HEK293 (cell line): ENCODE measurements around the gene USP32.

Experiments used
- CTCF ChIA-PET: fragments of 350-600 bp; formaldehyde crosslinking; extraction: SDS; loops from one replicate; lab custom pipeline; 2021; ENCODE audit warnings: antibody characterized with exemption; lab: Yijun Ruan, JAX
- POLR2A ChIA-PET: fragments of 300-600 bp; formaldehyde crosslinking; extraction: SDS; loops from one replicate; lab custom pipeline; 2020; ENCODE audit warnings: antibody characterized with exemption, inconsistent platforms; lab: Yijun Ruan, JAX
- H3K27ac ChIP-seq: fragments of 200-500 bp; sonication (Bioruptor generic); 2 replicates; pipeline ENCODE4 v1.5.1; 2014; ENCODE audit warnings: low read depth, low read length, control low read depth, inconsistent platforms; ENCODE audit errors: extremely low read depth
- H3K36me3 ChIP-seq, 2 experiments: fragments of 200-500 bp in 1 of 2; sonication (Bioruptor generic) in 1 of 2; 1 replicate in 1 of 2; 2 replicates in 1 of 2; pipeline ENCODE4 v1.5.1; 2014 to 2017; ENCODE audit warnings: inconsistent platforms in 2 of 2, low read length in 2 of 2; ENCODE audit not compliant: control insufficient read depth in 2 of 2, insufficient read depth in 1 of 2
- H3K4me1 ChIP-seq: fragments of 200-500 bp; sonication (Bioruptor generic); 2 replicates; pipeline ENCODE4 v1.5.1; 2014; ENCODE audit warnings: mild to moderate bottlenecking, low read length, inconsistent platforms; ENCODE audit not compliant: control insufficient read depth, insufficient read depth
- H3K4me3 ChIP-seq: 2 replicates; pipeline ENCODE4 v1.5.1; 2011; ENCODE audit warnings: low read depth, mild to moderate bottlenecking, control low read depth, low read length, moderate library complexity
- H3K9me3 ChIP-seq: fragments of 200-500 bp; sonication (Bioruptor generic); 2 replicates; pipeline ENCODE4 v1.5.1; 2014; ENCODE audit warnings: low read depth, low read length, inconsistent platforms; ENCODE audit not compliant: control insufficient read depth, insufficient read depth
- GLI2 ChIP-seq: fragments of 450-650 bp; formaldehyde crosslinking; IDR thresholded peaks from 2 replicates; pipeline ENCODE4; 2017; ENCODE audit warnings: missing biosample characterization, missing genetic modification characterization, low read depth, borderline replicate concordance
- KLF1 ChIP-seq: fragments of 450-650 bp; formaldehyde crosslinking; IDR thresholded peaks from 2 replicates; pipeline ENCODE4 v1.5.1; 2016; ENCODE audit warnings: missing biosample characterization, missing genetic modification characterization
- PRDM1 ChIP-seq: fragments of 450-650 bp; formaldehyde crosslinking; IDR thresholded peaks from 2 replicates; pipeline ENCODE4; 2016; ENCODE audit warnings: missing biosample characterization, missing genetic modification characterization
- PRDM6 ChIP-seq: fragments of 450-650 bp; formaldehyde crosslinking; IDR thresholded peaks from 2 replicates; pipeline ENCODE4 v1.5.1; 2017; ENCODE audit warnings: missing biosample characterization, missing genetic modification characterization
- TCF7L2 ChIP-seq: IDR thresholded peaks from 2 replicates; pipeline ENCODE4 v1.6.1; 2011; ENCODE audit warnings: low read depth, mild to moderate bottlenecking, inconsistent platforms, low read length, moderate library complexity, borderline replicate concordance
- ZNF266 ChIP-seq: fragments of 450-650 bp; formaldehyde crosslinking; IDR thresholded peaks from 2 replicates; pipeline ENCODE4 v1.5.1; 2016; ENCODE audit warnings: missing biosample characterization, missing genetic modification characterization, low read depth
- ZNF311 ChIP-seq: fragments of 450-650 bp; formaldehyde crosslinking; IDR thresholded peaks from 2 replicates; pipeline ENCODE4 v1.5.1; 2017; ENCODE audit warnings: missing biosample characterization, missing genetic modification characterization, borderline replicate concordance
- ZNF324 ChIP-seq: fragments of 450-650 bp; formaldehyde crosslinking; IDR thresholded peaks from 2 replicates; pipeline ENCODE4 v1.5.1; 2016; ENCODE audit warnings: missing biosample characterization, missing genetic modification characterization
- ZNF335 ChIP-seq: fragments of 450-650 bp; formaldehyde crosslinking; conservative IDR thresholded peaks from 2 replicates; pipeline ENCODE4 v1.5.1; 2016; ENCODE audit warnings: missing biosample characterization, missing genetic modification characterization
- ZNF341 ChIP-seq: fragments of 450-650 bp; formaldehyde crosslinking; IDR thresholded peaks from 2 replicates; pipeline ENCODE4; 2016; ENCODE audit warnings: low read depth, missing biosample characterization, missing genetic modification characterization
- ZNF404 ChIP-seq: fragments of 450-650 bp; formaldehyde crosslinking; IDR thresholded peaks from 2 replicates; pipeline ENCODE4 v1.5.1; 2017; ENCODE audit warnings: missing biosample characterization, missing genetic modification characterization
- ZNF510 ChIP-seq: fragments of 450-650 bp; formaldehyde crosslinking; IDR thresholded peaks from 2 replicates; pipeline ENCODE4 v1.5.1; 2018; ENCODE audit warnings: mild to moderate bottlenecking, missing genetic modification characterization, missing biosample characterization; ENCODE audit not compliant: insufficient replicate concordance
- ZNF560 ChIP-seq: fragments of 450-650 bp; formaldehyde crosslinking; IDR thresholded peaks from 2 replicates; pipeline ENCODE4 v1.5.1; 2017; ENCODE audit warnings: missing biosample characterization, missing genetic modification characterization, borderline replicate concordance
- ZNF692 ChIP-seq: fragments of 450-650 bp; formaldehyde crosslinking; IDR thresholded peaks from 2 replicates; pipeline ENCODE4 v1.5.1; 2016; ENCODE audit warnings: missing biosample characterization, missing genetic modification characterization
- ZNF76 ChIP-seq: fragments of 450-650 bp; formaldehyde crosslinking; IDR thresholded peaks from 2 replicates; pipeline ENCODE4; 2016; ENCODE audit warnings: low read depth, missing biosample characterization, missing genetic modification characterization, borderline replicate concordance
- ZNF777 ChIP-seq: fragments of 450-650 bp; formaldehyde crosslinking; IDR thresholded peaks from 2 replicates; pipeline ENCODE4 v1.5.1; 2017; ENCODE audit warnings: missing biosample characterization, missing genetic modification characterization, borderline replicate concordance
- ZNF791 ChIP-seq: fragments of 450-650 bp; formaldehyde crosslinking; IDR thresholded peaks from 2 replicates; pipeline ENCODE4 v1.5.1; 2016; ENCODE audit warnings: missing biosample characterization, missing genetic modification characterization
- ZSCAN4 ChIP-seq: fragments of 450-650 bp; formaldehyde crosslinking; IDR thresholded peaks from 2 replicates; pipeline ENCODE4 v1.5.1; 2017; ENCODE audit warnings: missing biosample characterization, missing genetic modification characterization
- TF ChIP-seq, protein P1 (sequence below): fragments of 450-650 bp; formaldehyde crosslinking; IDR thresholded peaks from 2 replicates; pipeline ENCODE4 v1.5.1; 2016; ENCODE audit warnings: missing biosample characterization, missing genetic modification characterization, borderline replicate concordance

The USP32 gene

GRCh38 chr17:60327901-60328273, 64.0 kb downstream of the USP32 start:
- no peak for TF ChIP-seq ZNF560 (tag by site-specific recombination)
- TF ChIP-seq ZNF341 (tag by site-specific recombination), result peak; percentile 26; the same call in 1 of the 2 replicates
- peaks cover 3% of the 10 kb centered on the region for H3K4me1 ChIP-seq
- H3K4me3 ChIP-seq, result no peak overlapping the region
- ChIA-PET POLR2A (no interaction called here), CTCF (no interaction called here)
- H3K36me3 ChIP-seq, result peaks cover 0 to 8% of the 10 kb centered on the region in 2 experiments; a peak in 2 of 3 replicates
- H3K27ac ChIP-seq, result no peak overlapping the region
- no peaks in the 10 kb centered on the region for H3K9me3 ChIP-seq

GRCh38 chr17:60327134-60327900, 64.6 kb downstream of the USP32 start:
- TF ChIP-seq ZNF335 (tag by site-specific recombination) (no peak), KLF1 (tag by site-specific recombination) (peak; percentile 70), ZNF404 (tag by site-specific recombination) (no peak)
- Histone ChIP-seq H3K27ac (no peak overlapping the region), H3K9me3 (no peaks in the 10 kb centered on the region), H3K4me1 (no peaks in the 10 kb centered on the region), H3K4me3 (no peak overlapping the region), H3K36me3 (peaks cover 0 to 8% of the 10 kb centered on the region in 2 experiments; a peak in 2 of 3 replicates)
- ChIA-PET CTCF (interaction anchor here (0.6 kb wide), 1 partner anchor 311 kb away, joined by 4 read pairs; no protein-coding TSS in a partner anchor), POLR2A (no interaction called here)

- CTCF ChIA-PET, result interaction anchor here (0.6 kb wide), 1 partner anchor 312 kb away, joined by 4 read pairs; no protein-coding TSS in a partner anchor
- Histone ChIP-seq H3K27ac (no peak overlapping the region), H3K9me3 (no peaks in the 10 kb centered on the region), H3K4me1 (no peaks in the 10 kb centered on the region), H3K36me3 (peaks cover 0 to 8% of the 10 kb centered on the region in 2 experiments; a peak in 2 of 3 replicates), H3K4me3 (no peak overlapping the region)
- POLR2A ChIA-PET, result no interaction called here
- TF ChIP-seq PRDM6 (tag by site-specific recombination) (peak; percentile 63), ZNF692 (tag by site-specific recombination) (no peak), PRDM1 (tag by site-specific recombination) (0 out of 2 replicates have a peak, but pooled peaks have one; percentile 22)
These were observed 65.2 kb downstream of the USP32 start for GRCh38 chr17:60326702-60327101.

- H3K9me3 ChIP-seq, result no peaks in the 10 kb centered on the region
- POLR2A ChIA-PET, result no interaction called here
- H3K27ac ChIP-seq, result no peak overlapping the region
- H3K4me1 ChIP-seq, result no peaks in the 10 kb centered on the region
- CTCF ChIA-PET, result no interaction called here
- H3K4me3 ChIP-seq, result no peak overlapping the region
- H3K36me3 ChIP-seq, result peaks cover 0 to 8% of the 10 kb centered on the region in 2 experiments; a peak in 2 of 3 replicates
- TF ChIP-seq ZNF510 (tag by site-specific recombination), result no peak
- TF ChIP-seq GLI2, result no peak
- no peak for TF ChIP-seq ZNF791 (tag by site-specific recombination)
- TF ChIP-seq TCF7L2, result no peak
- TF ChIP-seq ZNF266 (tag by site-specific recombination), result no peak
- TF ChIP-seq ZNF324 (tag by site-specific recombination), result no peak
- TF ChIP-seq ZNF76, result no peak
- no peak for TF ChIP-seq ZNF777
- TF ChIP-seq, protein P1, sequence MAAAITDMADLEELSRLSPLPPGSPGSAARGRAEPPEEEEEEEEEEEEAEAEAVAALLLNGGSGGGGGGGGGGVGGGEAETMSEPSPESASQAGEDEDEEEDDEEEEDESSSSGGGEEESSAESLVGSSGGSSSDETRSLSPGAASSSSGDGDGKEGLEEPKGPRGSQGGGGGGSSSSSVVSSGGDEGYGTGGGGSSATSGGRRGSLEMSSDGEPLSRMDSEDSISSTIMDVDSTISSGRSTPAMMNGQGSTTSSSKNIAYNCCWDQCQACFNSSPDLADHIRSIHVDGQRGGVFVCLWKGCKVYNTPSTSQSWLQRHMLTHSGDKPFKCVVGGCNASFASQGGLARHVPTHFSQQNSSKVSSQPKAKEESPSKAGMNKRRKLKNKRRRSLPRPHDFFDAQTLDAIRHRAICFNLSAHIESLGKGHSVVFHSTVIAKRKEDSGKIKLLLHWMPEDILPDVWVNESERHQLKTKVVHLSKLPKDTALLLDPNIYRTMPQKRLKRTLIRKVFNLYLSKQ (tag by site-specific recombination), result no peak
- no peak for TF ChIP-seq ZSCAN4
- TF ChIP-seq ZNF311, result no peak
These were observed 66.0 kb downstream of the USP32 start for GRCh38 chr17:60325730-60326524.
